22Rv1 (cell line): ENCODE results near the gene DBI.

Experiments used
- H3K27ac ChIP-seq: fragments of 450-650 bp; 2 replicates; pipeline ENCODE4 v1.5.1; 2017
- CTCF ChIP-seq: fragments of 450-650 bp; IDR thresholded peaks from 2 replicates; pipeline ENCODE4 v1.5.1; 2017; ENCODE audit warnings: mild to moderate bottlenecking
- ZFX ChIP-seq: fragments of 450-650 bp; IDR thresholded peaks from 2 replicates; pipeline ENCODE4 v1.6.1; 2017; ENCODE audit warnings: antibody characterized with exemption, borderline replicate concordance

DBI gene

GRCh38 chr2:119332953-119333352 lies 33.8 kb upstream of the DBI start:
- no peak overlapping the region for H3K27ac ChIP-seq
- TF ChIP-seq ZFX (no peak), CTCF (no peak)

GRCh38 chr2:119333360-119333759 lies 33.4 kb upstream of the DBI start:
- no peak overlapping the region for H3K27ac ChIP-seq

GRCh38 chr2:119333833-119334232 lies 32.9 kb upstream of the DBI start:
- TF ChIP-seq CTCF, result no peak
- TF ChIP-seq ZFX, result no peak
- no peak overlapping the region for H3K27ac ChIP-seq

More at GRCh38 chr2:119333360-119333759, 33.4 kb upstream of the DBI start:
- TF ChIP-seq CTCF, result no peak
- no peak for TF ChIP-seq ZFX

- no peak overlapping the region for H3K27ac ChIP-seq
- TF ChIP-seq ZFX, result no peak
- no peak for TF ChIP-seq CTCF
These were observed 29.0 kb upstream of the DBI start for GRCh38 chr2:119337749-119338148.

GRCh38 chr2:119338272-119338671 lies 28.5 kb upstream of the DBI start:
- no peak overlapping the region for H3K27ac ChIP-seq
- TF ChIP-seq CTCF, result no peak

- TF ChIP-seq ZFX (no peak), CTCF (no peak)
- H3K27ac ChIP-seq, result no peak overlapping the region
These were observed 27.8 kb upstream of the DBI start for GRCh38 chr2:119338826-119339561.

GRCh38 chr2:119339562-119339923 lies 27.2 kb upstream of the DBI start:
- TF ChIP-seq ZFX (no peak), CTCF (no peak)
- H3K27ac ChIP-seq, result no peak overlapping the region
